GM18505 (cell line): ENCODE measurements around the gene CSNK1G2.

Experiments
- ATAC-seq: cut with Tn5 transposase; IDR thresholded peaks from one replicate; pipeline ENCODE4 v1.9.1; 2021; ENCODE audit not compliant: unreplicated experiment
- POLR2A ChIP-seq: IDR thresholded peaks from 4 replicates; pipeline ENCODE4 v1.6.1; 2011; ENCODE audit warnings: borderline replicate concordance; ENCODE audit not compliant: insufficient read depth, insufficient read length; ENCODE audit errors: extremely low read depth

The CSNK1G2 gene

DNA sequence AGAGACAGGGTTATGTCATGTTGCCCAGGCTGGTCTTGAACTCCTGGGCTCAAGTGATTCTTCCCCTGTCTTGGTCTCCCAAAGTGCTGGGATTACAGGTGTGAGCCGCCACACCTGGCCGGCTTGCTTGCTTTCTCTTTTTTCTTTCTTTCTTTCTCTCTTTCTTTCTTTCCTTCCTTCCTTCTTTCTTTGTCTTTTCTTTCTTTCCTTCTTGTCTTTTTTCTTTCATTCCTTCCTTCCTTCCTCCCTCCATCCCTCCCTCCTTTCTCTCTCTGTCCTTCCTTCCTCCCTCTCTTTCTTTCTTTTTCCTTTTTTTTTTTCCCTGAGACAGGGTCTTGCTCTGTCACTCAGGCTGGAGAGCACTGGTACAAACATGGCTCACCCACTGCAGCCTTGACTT is 81.3 kb downstream of the CSNK1G2 start:
- ATAC-seq = no peak
- no peak for TF ChIP-seq POLR2A

DNA sequence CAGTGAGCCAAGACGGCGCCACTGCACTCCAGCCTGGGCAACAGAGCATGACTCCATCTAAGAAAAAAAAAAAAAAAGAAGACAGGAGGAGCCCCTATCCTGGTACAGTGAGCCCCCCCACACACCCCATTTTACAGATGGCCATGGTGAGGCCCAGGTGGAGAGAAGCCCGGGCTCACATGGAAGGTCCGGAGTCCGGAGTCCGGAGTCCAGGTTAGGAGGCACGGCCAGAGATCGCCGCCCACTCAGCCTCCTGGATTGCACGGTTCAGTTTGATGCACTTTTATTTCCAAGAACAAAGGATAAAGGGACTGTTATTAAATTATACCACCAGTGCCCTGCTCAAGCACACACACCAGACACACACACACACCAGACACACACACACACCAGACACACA is 85.8 kb downstream of the CSNK1G2 start:
- no peak for TF ChIP-seq POLR2A
- ATAC-seq = no peak

DNA sequence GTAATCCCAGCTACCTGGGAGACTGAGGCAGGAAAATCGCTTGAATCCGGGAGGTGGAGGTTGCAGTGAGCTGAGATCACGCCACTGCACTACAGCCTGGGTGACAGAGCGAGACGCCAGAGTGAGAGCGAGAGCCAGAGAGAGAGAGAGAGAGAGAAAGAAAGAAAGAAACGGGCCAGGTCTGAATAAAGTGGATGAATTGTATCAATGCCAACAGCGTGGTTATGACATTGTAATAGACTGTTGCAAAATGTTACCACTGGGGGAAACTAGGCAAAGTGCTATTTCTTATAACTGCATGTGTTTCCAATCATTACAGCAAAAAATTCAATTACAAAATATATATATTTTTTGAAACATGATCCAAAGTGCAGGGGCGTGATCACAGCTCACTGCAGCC is 86.4 kb downstream of the CSNK1G2 start:
- TF ChIP-seq POLR2A = no peak

More for the DNA sequence above, 86.4 kb downstream of the CSNK1G2 start:
- no peak for ATAC-seq
